Spinal cord (tissue), 10 donors: ENCODE data around the gene ATF2. TPM values are rescaled to one million over a fixed set of nuclear protein-coding genes. Genes with fewer than 3 reads are reported as not detected.

Source experiments
- DNase-seq, 6 donors: peaks; one replicate each; pipeline versions ENCODE4 v3.0.0 to v3.0.0-alpha.2; 2013 to 2015; ENCODE audit warnings: low spot score in 6 of 6, low read depth in 4 of 6
- H3K27ac ChIP-seq: one replicate; pipeline ENCODE4 v1.5.1; 2013; ENCODE audit warnings: low read depth, low read length, control low read depth
- H3K27me3 ChIP-seq: one replicate; pipeline ENCODE4 v1.6.1; 2013; ENCODE audit warnings: low read length; ENCODE audit not compliant: control insufficient read depth, insufficient read depth
- H3K36me3 ChIP-seq: one replicate; pipeline ENCODE4 v1.6.1; 2013; ENCODE audit warnings: low read length; ENCODE audit not compliant: control insufficient read depth, insufficient read depth
- H3K4me1 ChIP-seq: one replicate; pipeline ENCODE4 v1.6.1; 2013; ENCODE audit warnings: low read length; ENCODE audit not compliant: control insufficient read depth, insufficient read depth
- H3K4me3 ChIP-seq: one replicate; pipeline ENCODE4 v1.5.1; 2013; ENCODE audit warnings: low read depth, low read length, control low read depth
- H3K9me3 ChIP-seq: one replicate; pipeline ENCODE4 v1.6.1; 2013; ENCODE audit warnings: low read length; ENCODE audit not compliant: control insufficient read depth, insufficient read depth
- WGBS: methylation state at CpG from one replicate; pipeline ENCODE4 v1.1.5; 2013; ENCODE audit warnings: missing lambda C conversion rate; ENCODE audit not compliant: insufficient coverage; 5-methylcytosine and 5-hydroxymethylcytosine counted together
- polyA plus RNA-seq, 2 donors: library from polyadenylated mRNA; unstranded; fragments of 120-200 nt; gene quantifications; one replicate each; pipeline ENCODE4 v1.2.1, GENCODE V29; 2013; ENCODE audit not compliant: insufficient read length in 2 of 2
- total RNA-seq, 2 donors: library from RNA; depleted of rRNA in 1 of 2; stranded (reverse); fragments of 120-200 nt in 1 of 2; fragments of >200 nt in 1 of 2; gene quantifications; one replicate each; pipeline versions ENCODE4 v1.2.3 to v1.2.4, GENCODE V29; 2013 to 2014
- donor health status: healthy.

ATF2 gene
- total and polyA plus RNA-seq, 4 donors = 48.7 to 88.1 (median 63.7) TPM

DNA sequence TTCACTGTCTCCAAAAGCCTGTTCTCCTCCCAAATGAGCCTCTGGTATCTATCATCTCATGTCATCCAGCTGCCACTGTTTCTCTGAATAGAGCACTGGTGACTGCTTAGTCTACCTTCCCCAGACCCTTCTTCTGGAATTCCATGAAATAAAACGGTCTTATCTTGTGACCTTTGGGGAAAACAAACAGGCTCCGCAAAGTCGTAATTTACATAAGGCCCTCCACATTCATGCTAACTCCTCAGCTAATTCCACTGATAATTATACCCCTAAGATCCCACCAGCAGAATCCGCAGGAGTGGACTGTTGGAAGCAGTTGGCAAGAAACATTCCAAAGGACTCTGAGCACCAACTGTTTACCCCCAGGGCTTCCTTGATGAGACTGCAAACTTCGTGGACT is 129.0 kb downstream of the ATF2 start:
- Histone ChIP-seq H3K36me3 (no peaks in the 10 kb centered on the region), H3K9me3 (no peaks in the 10 kb centered on the region), H3K4me3 (no peak overlapping the region), H3K27ac (no peak overlapping the region), H3K4me1 (no peaks in the 10 kb centered on the region), H3K27me3 (no peaks in the 10 kb centered on the region)
- DNase-seq = no peak
- WGBS = 92% methylated on average over 4 of the region's 5 CpGs

DNA sequence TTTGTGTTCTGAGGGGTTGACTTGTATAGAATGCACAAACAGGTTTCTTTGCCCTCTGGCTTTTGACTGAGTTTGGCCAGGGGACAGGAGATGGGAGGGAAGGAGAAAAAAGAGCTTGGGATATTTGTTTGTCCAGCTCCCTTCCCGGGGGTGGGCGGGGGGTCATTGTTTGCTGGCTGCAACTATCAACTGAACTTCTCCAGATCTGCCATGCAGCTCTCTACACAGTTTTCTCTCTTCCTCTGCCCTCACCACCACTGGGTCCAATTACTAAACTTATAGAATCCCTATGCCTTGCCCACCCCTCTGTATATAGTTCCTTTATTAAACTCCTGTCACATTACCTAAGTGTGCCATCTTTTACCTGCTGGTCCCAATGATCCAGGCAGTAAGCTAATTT is 130.1 kb downstream of the ATF2 start:
- 90% methylated on average over 2 of the region's 2 CpGs for WGBS
- Histone ChIP-seq H3K9me3 (no peaks in the 10 kb centered on the region), H3K4me3 (no peak overlapping the region), H3K36me3 (no peaks in the 10 kb centered on the region), H3K27ac (no peak overlapping the region), H3K4me1 (no peaks in the 10 kb centered on the region), H3K27me3 (no peaks in the 10 kb centered on the region)
- DNase-seq = no peak

- no CpG with 5 or more reads among the region's 5 CpGs for WGBS
- peak in 2 of 6 donors; percentile 10 to 27 for DNase-seq
- H3K27ac ChIP-seq = no peak overlapping the region
- H3K9me3 ChIP-seq = no peaks in the 10 kb centered on the region
- no peaks in the 10 kb centered on the region for H3K27me3 ChIP-seq
- H3K36me3 ChIP-seq = no peaks in the 10 kb centered on the region
- no peaks in the 10 kb centered on the region for H3K4me1 ChIP-seq
- no peak overlapping the region for H3K4me3 ChIP-seq
Observed at GRCh38 chr2:175036582-175037018, 131.4 kb downstream of the ATF2 start.

DNA sequence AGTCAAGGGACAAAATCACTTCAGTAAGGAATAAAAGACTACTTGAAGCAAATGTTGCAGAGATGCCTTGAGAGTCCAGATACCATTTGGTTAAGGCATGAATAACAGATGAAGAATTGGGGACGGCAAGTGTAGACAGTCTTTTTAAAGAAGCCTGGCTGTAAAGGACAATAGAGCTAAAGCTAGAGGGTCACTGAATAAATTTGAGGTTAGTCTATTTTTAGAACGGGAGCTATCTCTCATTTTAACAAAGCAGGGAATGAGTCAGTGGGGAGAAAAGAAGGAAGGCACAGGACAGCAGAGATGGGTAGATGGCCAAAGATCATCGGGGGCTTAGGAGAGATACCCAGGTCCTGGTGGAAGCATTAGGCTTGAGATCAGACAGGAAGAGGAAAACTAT is 132.2 kb downstream of the ATF2 start:
- Histone ChIP-seq H3K9me3 (no peaks in the 10 kb centered on the region), H3K27me3 (no peaks in the 10 kb centered on the region), H3K4me3 (no peak overlapping the region), H3K27ac (no peak overlapping the region), H3K36me3 (no peaks in the 10 kb centered on the region), H3K4me1 (no peaks in the 10 kb centered on the region)
- no peak for DNase-seq
- 61% methylated on average over 3 of the region's 3 CpGs for WGBS

GRCh38 chr2:175034716-175035115 is 133.3 kb downstream of the ATF2 start:
- no peak overlapping the region for H3K27ac ChIP-seq
- WGBS = 100% methylated on average over 1 of the region's 3 CpGs
- H3K9me3 ChIP-seq = no peaks in the 10 kb centered on the region
- H3K36me3 ChIP-seq = no peaks in the 10 kb centered on the region
- H3K4me3 ChIP-seq = no peak overlapping the region
- no peak for DNase-seq
- no peaks in the 10 kb centered on the region for H3K4me1 ChIP-seq
- no peaks in the 10 kb centered on the region for H3K27me3 ChIP-seq

GRCh38 chr2:175030380-175031271 is 137.4 kb downstream of the ATF2 start:
- Histone ChIP-seq H3K27ac (no peak overlapping the region), H3K36me3 (no peaks in the 10 kb centered on the region), H3K4me1 (peaks cover 11% of the 10 kb centered on the region), H3K4me3 (no peak overlapping the region), H3K27me3 (no peaks in the 10 kb centered on the region), H3K9me3 (no peaks in the 10 kb centered on the region)
- 77% methylated on average over 5 of the region's 5 CpGs for WGBS
- peak in 3 of 6 donors; percentile 40 to 84 (median 57) for DNase-seq

DNA sequence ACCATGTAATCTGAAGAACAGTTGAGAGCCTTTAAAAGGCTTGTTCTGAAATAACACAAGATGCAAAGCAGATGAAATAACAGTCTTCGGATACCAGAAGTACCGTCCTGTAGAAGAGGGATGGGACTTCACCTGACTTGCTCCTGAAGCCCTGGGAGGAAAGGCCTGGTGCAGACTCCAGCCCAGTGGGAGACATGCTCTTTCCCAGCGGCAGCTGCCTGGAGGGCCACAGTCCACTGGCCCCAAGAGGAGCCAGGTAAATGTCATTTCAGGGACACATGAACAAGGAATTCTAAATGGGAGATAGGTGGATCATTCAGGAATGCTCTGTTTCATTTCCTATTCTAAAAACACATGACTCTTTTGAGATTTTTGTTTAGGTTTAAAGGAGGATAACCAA is 140.2 kb downstream of the ATF2 start:
- H3K9me3 ChIP-seq = no peaks in the 10 kb centered on the region
- H3K27ac ChIP-seq = no peak overlapping the region
- DNase-seq = no peak
- 77% methylated on average over 2 of the region's 3 CpGs for WGBS
- no peaks in the 10 kb centered on the region for H3K27me3 ChIP-seq
- H3K4me3 ChIP-seq = no peak overlapping the region
- peaks cover 11% of the 10 kb centered on the region for H3K4me1 ChIP-seq
- no peaks in the 10 kb centered on the region for H3K36me3 ChIP-seq

GRCh38 chr2:175026385-175026784 is 141.6 kb downstream of the ATF2 start:
- DNase-seq = no peak
- H3K27me3 ChIP-seq = no peaks in the 10 kb centered on the region
- WGBS = no CpG with 5 or more reads among the region's 2 CpGs
- H3K27ac ChIP-seq = no peak overlapping the region
- no peak overlapping the region for H3K4me3 ChIP-seq
- peaks cover 11% of the 10 kb centered on the region for H3K4me1 ChIP-seq
- H3K36me3 ChIP-seq = no peaks in the 10 kb centered on the region
- H3K9me3 ChIP-seq = no peaks in the 10 kb centered on the region

- Histone ChIP-seq H3K27ac (no peak overlapping the region), H3K36me3 (no peaks in the 10 kb centered on the region), H3K27me3 (no peaks in the 10 kb centered on the region), H3K4me1 (peaks cover 11% of the 10 kb centered on the region), H3K4me3 (no peak overlapping the region), H3K9me3 (no peaks in the 10 kb centered on the region)
- DNase-seq = no peak
- WGBS = no CpG with 5 or more reads among the region's 1 CpG
Observed at GRCh38 chr2:175025946-175026345, 142.1 kb downstream of the ATF2 start.

- no peak overlapping the region for H3K4me3 ChIP-seq
- no peaks in the 10 kb centered on the region for H3K27me3 ChIP-seq
- no peak for DNase-seq
- H3K4me1 ChIP-seq = peaks cover 11% of the 10 kb centered on the region
- H3K27ac ChIP-seq = no peak overlapping the region
- H3K36me3 ChIP-seq = no peaks in the 10 kb centered on the region
- no CpG with 5 or more reads among the region's 3 CpGs for WGBS
- no peaks in the 10 kb centered on the region for H3K9me3 ChIP-seq
Observed at GRCh38 chr2:175025233-175025632, 142.8 kb downstream of the ATF2 start.
